ENCODE results near the gene UNC5A. TPM values are rescaled to one million over a fixed set of nuclear protein-coding genes. Genes with fewer than 3 reads are reported as not detected.

Gene UNC5A
- total and polyA plus RNA-seq, 9 of the 15 experiments (the other 6 are each of a cell fraction or from before 2014, with no cell fraction given): not detected

DNA sequence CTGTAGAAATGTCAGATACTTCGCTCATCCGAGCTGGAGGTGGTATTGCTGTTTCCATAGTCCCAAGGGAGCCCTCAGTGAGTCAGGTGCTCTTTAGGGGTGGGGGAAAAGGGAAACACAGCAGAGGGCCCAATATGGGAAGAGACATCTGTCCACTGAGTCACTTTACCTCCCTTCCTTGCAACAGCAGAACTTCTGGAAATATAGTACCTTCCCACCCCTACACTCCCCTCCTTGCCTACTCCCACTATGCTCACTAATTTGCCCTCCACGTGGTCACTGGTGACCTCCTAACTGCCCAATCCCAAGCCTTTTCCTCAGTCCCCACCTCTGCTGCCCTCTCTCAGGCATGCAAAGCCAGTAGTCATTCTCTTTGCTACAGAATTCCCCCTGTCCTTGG, 86.9 kb downstream of the UNC5A start:
- peaks cover 5% of the 10 kb centered on the region; the same call in 1 of the 3 replicates for H3K36me3 ChIP-seq (ENCODE audit: control insufficient read depth, insufficient read depth, low read length)
- ATAC-seq (no peak), DNase-seq (ENCODE audit: extremely low read depth in 1 of 4, low spot score in 3 of 4) (no peak), FAIRE-seq (no peak)
- no peaks in the 10 kb centered on the region for H4K20me1 ChIP-seq (replicated peaks; ENCODE audit: control insufficient read depth, insufficient read depth, low read length)
- 0% methylated on average over 3 of the region's 3 CpGs for WGBS (ENCODE audit: insufficient coverage, low coverage, missing lambda C conversion rate)
- POLR2A ChIA-PET: interaction anchor here (0.7 to 1.2 kb wide), 2 partner anchors 62 to 180 kb away, joined by 3 read pairs; no protein-coding TSS in a partner anchor
- intact Hi-C loops (cut with micrococcal nuclease) (loop anchor here (10.0 kb wide), 1 partner anchor 218 kb away; no protein-coding TSS in a partner anchor), in situ Hi-C loops (cut with MboI) (no loop called here)
- H3K4me2 ChIP-seq (ENCODE audit: insufficient read depth, low read length): no peak overlapping the region
- H3K27me3 ChIP-seq (ENCODE audit: control insufficient read depth in 2 of 2, insufficient read depth in 2 of 2, low read length in 2 of 2): peaks cover 8 to 25% of the 10 kb centered on the region in 2 experiments; a peak in 3 of 5 replicates
- no peak overlapping the region for H3K9ac ChIP-seq (ENCODE audit: insufficient read depth in 1 of 2, low read depth in 2 of 2, low read length in 2 of 2)
- no peak overlapping the region for H3K27ac ChIP-seq (ENCODE audit: extremely low read depth, low read depth, low read length)
- no peak overlapping the region for H3K4me3 ChIP-seq
- no peaks in the 10 kb centered on the region for H3K9me3 ChIP-seq (replicated peaks; ENCODE audit: control insufficient read depth, insufficient read depth, low read depth, low read length)
- no peaks in the 10 kb centered on the region for H3K9me1 ChIP-seq (ENCODE audit: control insufficient read depth, insufficient read depth, low read length)
- CTCF ChIA-PET (ENCODE audit: low intra/inter-chr PET ratio): no interaction called here
- H3K4me1 ChIP-seq (replicated peaks in 1 of 2; ENCODE audit: control insufficient read depth in 2 of 2, insufficient read depth in 2 of 2, low read length in 2 of 2): no peaks in the 10 kb centered on the region
- H3K79me2 ChIP-seq (ENCODE audit: control insufficient read depth, insufficient read depth, low read length): no peaks in the 10 kb centered on the region
- no peak overlapping the region for H2AFZ ChIP-seq (ENCODE audit: low read depth, low read length)
- BruUV-seq (replicated peaks): no TSS peak
- TF ChIP-seq NR4A1 (CRISPR knock-in tag; IDR thresholded peaks at IDR 0.05): no peak
- no peak for TF ChIP-seq NR4A1 (tag; IDR thresholded peaks at IDR 0.05)
- TF ChIP-seq, protein P1, sequence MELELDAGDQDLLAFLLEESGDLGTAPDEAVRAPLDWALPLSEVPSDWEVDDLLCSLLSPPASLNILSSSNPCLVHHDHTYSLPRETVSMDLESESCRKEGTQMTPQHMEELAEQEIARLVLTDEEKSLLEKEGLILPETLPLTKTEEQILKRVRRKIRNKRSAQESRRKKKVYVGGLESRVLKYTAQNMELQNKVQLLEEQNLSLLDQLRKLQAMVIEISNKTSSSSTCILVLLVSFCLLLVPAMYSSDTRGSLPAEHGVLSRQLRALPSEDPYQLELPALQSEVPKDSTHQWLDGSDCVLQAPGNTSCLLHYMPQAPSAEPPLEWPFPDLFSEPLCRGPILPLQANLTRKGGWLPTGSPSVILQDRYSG (tag; conservative IDR thresholded peaks at IDR 0.05; ENCODE audit: low read depth): no peak
- TF ChIP-seq, protein P2, sequence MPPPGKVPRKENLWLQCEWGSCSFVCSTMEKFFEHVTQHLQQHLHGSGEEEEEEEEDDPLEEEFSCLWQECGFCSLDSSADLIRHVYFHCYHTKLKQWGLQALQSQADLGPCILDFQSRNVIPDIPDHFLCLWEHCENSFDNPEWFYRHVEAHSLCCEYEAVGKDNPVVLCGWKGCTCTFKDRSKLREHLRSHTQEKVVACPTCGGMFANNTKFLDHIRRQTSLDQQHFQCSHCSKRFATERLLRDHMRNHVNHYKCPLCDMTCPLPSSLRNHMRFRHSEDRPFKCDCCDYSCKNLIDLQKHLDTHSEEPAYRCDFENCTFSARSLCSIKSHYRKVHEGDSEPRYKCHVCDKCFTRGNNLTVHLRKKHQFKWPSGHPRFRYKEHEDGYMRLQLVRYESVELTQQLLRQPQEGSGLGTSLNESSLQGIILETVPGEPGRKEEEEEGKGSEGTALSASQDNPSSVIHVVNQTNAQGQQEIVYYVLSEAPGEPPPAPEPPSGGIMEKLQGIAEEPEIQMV (tag; conservative IDR thresholded peaks at IDR 0.05; ENCODE audit: low read depth): no peak
- TF ChIP-seq ETV5 (CRISPR knock-in tag; IDR thresholded peaks at IDR 0.05; ENCODE audit: low read depth): no peak
- no peak for TF ChIP-seq DPF2 (IDR thresholded peaks at IDR 0.05)
- TF ChIP-seq ZBTB5 (IDR thresholded peaks at IDR 0.05): no peak
- no peak for TF ChIP-seq TCFL5 (CRISPR knock-in tag; conservative IDR thresholded peaks at IDR 0.05)
